H1 (cell line): ENCODE results near the gene EFHB.

Source experiments
- EZH2 ChIP-seq: fragments of 200-600 bp; sonication (generic); IDR thresholded peaks from 2 replicates; pipeline ENCODE4 v1.7.1; 2012; ENCODE audit warnings: low read depth, mild to moderate bottlenecking, moderate library complexity, low read length, inconsistent platforms; ENCODE audit not compliant: severe bottlenecking
- POLR2A ChIP-seq, 2 experiments: IDR thresholded peaks; 1 replicate in 1 of 2; 2 replicates in 1 of 2; pipeline ENCODE4 v1.6.1; 2011; ENCODE audit warnings: low read depth in 2 of 2, low read length in 2 of 2, mild to moderate bottlenecking in 2 of 2; ENCODE audit errors: control extremely low read depth in 1 of 2
- SP2 ChIP-seq: IDR thresholded peaks from 2 replicates; pipeline ENCODE4 v1.6.1; 2012; ENCODE audit warnings: mild to moderate bottlenecking, low read length, inconsistent platforms
- SRF ChIP-seq: IDR thresholded peaks from 2 replicates; pipeline ENCODE4 v1.6.1; 2011; ENCODE audit warnings: mild to moderate bottlenecking, low read depth, low read length, moderate library complexity
- TBP ChIP-seq: IDR thresholded peaks from 2 replicates; pipeline ENCODE4 v1.6.1; 2011; ENCODE audit warnings: low read depth, low read length, improper control_type of control experiment
- ZNF274 ChIP-seq: IDR thresholded peaks from 2 replicates; pipeline ENCODE4 v1.7.0; 2012; ENCODE audit warnings: low read length, borderline replicate concordance; ENCODE audit errors: extremely low read depth

- TF ChIP-seq POLR2A (IDR thresholded peaks at IDR 0.05; ENCODE audit: control extremely low read depth in 1 of 2, low read depth in 2 of 2, low read length in 2 of 2) (no peak), SP2 (no peak), EZH2 (no peak), ZNF274 (no peak), TBP (no peak), SRF (no peak)
Measured at GRCh38 chr3:19938295-19938627, 4.2 kb upstream of the EFHB start.
